Mononuclear cell (primary cell): ENCODE data around the gene TTLL12. TPM values are rescaled to one million over a fixed set of nuclear protein-coding genes. Genes with fewer than 3 reads are reported as not detected.

Source experiments
- H3K27me3 ChIP-seq: 2 replicates; pipeline ENCODE4 v1.6.0; 2011; ENCODE audit warnings: low read length, control low read depth; ENCODE audit not compliant: insufficient read depth
- H3K4me1 ChIP-seq: 2 replicates; pipeline ENCODE4 v1.5.1; 2011; ENCODE audit warnings: mild to moderate bottlenecking, low read length, control low read depth; ENCODE audit not compliant: insufficient read depth
- H3K4me3 ChIP-seq: 2 replicates; pipeline ENCODE4 v1.5.1; 2011; ENCODE audit warnings: mild to moderate bottlenecking, low read length, moderate library complexity
- H3K9me3 ChIP-seq: 2 replicates; pipeline ENCODE4 v1.5.1; 2011; ENCODE audit warnings: low read depth, mild to moderate bottlenecking, control low read depth, low read length
- total RNA-seq: library from RNA; depleted of rRNA; stranded (reverse); fragments of >200 nt; gene quantifications from one replicate; pipeline ENCODE4 v1.2.3, GENCODE V29; 2012

TTLL12 gene
- total RNA-seq, 1 donor: 4.3 TPM

DNA sequence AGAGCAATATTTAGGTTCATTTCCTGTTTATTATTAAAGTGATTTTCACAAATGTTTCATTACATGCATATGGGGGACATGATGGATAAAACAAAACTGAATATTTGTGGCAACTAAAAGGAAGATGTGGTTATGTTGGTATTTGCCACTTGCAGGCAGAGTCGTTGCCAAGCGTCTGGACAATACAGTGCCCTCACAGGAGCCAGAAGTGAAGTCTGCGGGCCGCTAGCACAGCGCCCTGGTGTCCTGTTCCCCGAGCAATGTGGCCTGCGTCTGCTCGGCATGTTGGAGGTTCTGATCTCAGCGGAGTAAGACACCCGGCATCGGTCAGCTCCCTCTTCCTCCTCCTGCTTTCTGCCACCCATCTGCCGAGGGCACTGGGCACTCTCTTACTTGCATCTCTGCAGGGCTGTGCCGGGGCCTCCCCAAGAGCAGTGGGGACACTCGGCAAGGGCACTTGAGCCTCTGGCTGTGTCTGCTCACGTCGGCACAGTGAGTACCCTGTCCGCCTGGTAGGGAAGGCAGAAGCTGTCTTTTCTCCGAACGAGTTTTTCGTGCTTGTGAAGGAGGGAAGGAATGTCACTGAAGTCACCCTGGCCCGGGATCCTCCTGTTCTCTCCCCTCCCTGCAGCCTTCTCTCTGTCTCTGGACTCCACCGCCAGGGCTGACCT lies 10.5 kb upstream of the TTLL12 start:
- H3K4me1 ChIP-seq: no peaks in the 10 kb centered on the region
- H3K27me3 ChIP-seq: no peaks in the 10 kb centered on the region
- H3K9me3 ChIP-seq: no peaks in the 10 kb centered on the region
- H3K4me3 ChIP-seq: no peak overlapping the region

DNA sequence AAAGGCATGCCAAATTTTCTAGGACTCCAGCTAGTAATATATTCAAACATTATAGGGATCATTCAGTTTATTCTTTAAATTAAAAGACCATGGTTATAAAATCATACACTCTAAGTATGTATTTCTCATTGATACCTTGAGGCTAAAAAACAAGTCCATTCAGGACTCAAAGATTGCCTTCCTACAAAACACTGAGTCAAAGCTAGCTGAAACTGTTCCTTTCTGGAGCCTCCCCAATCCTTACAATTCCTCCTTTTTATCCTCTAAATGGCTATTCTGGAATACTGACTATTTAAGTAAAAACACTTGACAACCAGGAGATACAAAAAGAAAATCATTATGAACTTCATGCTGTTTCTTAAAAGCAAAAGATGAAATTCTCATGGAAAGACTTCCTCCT lies 4.9 kb upstream of the TTLL12 start:
- H3K9me3 ChIP-seq: no peaks in the 10 kb centered on the region
- peaks cover 9% of the 10 kb centered on the region for H3K4me1 ChIP-seq
- no peaks in the 10 kb centered on the region for H3K27me3 ChIP-seq
- H3K4me3 ChIP-seq: no peak overlapping the region

- Histone ChIP-seq H3K4me1 (peaks cover 23% of the 10 kb centered on the region), H3K4me3 (no peak overlapping the region), H3K27me3 (no peaks in the 10 kb centered on the region), H3K9me3 (no peaks in the 10 kb centered on the region)
Measured at GRCh38 chr22:43188829-43189545, 2.1 kb upstream of the TTLL12 start.

- H3K4me1 ChIP-seq: peaks cover 23% of the 10 kb centered on the region
- peak overlapping the region; percentile 50 for H3K4me3 ChIP-seq
- no peaks in the 10 kb centered on the region for H3K27me3 ChIP-seq
- no peaks in the 10 kb centered on the region for H3K9me3 ChIP-seq
Measured at GRCh38 chr22:43187171-43188099, 501 bp upstream of the TTLL12 start.

DNA sequence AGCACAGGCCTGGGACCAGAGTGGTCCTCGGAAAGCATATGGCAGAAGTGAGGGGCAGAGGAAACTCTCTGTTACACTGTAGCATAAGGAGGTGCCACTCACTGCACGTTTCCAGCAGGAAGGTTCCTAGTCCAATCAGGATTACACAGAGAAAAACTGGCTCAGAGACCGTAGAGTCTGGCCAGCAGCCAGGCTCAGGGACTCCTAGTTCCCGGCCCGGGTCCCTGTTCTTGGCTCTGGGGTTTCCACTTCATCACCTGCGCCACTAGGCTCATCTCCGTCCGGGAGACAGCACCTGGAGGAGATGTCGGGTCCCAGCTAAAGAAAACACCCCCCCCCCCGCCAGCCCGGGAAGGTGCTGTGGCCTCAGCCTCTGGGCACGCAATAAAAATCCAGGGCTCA lies 1.1 kb downstream of the TTLL12 start:
- peaks cover 23% of the 10 kb centered on the region for H3K4me1 ChIP-seq
- H3K9me3 ChIP-seq: no peaks in the 10 kb centered on the region
- H3K27me3 ChIP-seq: no peaks in the 10 kb centered on the region
- H3K4me3 ChIP-seq: peak overlapping the region; percentile 51

DNA sequence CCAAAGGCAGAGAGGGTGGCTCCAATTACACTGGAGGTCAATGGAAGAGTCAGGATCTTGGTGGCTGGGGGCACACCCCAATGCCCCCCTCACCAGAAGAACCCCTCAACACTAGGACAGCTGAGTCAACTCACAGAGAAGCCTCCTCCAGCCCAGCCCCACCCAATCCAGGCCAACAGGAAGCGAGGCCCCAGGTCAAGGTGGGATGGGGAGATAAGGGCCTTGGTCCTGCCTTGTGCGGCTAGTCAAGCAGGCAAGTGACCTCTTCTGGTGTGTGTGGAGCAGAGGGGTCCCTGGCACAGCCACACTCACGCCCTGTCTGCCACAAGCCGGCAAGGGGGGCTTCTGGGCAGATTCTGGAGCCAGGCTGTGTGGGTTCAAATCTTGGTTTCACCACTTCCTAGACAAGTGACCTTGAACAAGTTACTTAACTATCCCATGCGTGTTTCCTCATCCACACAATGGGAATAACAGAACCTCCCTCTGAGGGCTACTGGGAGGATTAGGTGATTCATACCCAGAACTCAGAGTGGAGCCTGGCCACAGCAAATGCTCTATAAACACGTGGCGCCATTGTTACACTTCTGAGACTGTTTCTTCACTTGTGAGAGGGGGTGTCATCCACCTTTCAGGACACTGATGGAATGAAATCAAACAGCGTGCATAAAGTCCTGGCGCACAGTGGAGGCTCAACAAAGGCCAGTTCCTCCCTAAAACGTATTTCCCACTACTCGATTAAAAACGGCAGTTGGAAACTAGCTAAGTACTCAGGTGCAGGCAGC lies 3.2 kb downstream of the TTLL12 start:
- Histone ChIP-seq H3K9me3 (no peaks in the 10 kb centered on the region), H3K4me3 (no peak overlapping the region), H3K27me3 (no peaks in the 10 kb centered on the region)

GRCh38 chr22:43182726-43183125 lies 4.2 kb downstream of the TTLL12 start:
- no peaks in the 10 kb centered on the region for H3K27me3 ChIP-seq

More for the DNA sequence above, 3.2 kb downstream of the TTLL12 start:
- H3K4me1 ChIP-seq: peaks cover 23% of the 10 kb centered on the region

DNA sequence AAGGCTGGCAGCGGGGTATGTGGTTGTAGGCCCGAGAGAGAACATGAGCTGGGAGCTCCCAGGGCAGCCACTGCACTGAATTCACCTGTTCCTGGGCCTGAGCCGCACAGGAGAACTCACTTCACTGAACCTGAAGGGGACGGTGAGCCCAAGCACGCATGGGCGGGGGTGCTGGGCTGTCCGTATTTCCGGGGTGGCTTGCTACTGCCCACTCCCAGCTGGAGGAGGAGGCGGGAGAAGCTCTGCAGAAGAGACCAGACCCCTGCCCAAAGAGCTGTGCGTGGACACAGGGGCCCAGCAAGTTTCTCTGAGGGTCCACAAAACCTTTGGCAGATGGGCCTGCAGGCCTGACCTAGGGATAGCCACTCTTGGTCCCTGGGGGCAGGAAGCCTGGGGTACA lies 4.8 kb downstream of the TTLL12 start:
- Histone ChIP-seq H3K4me3 (no peak overlapping the region), H3K9me3 (no peaks in the 10 kb centered on the region), H3K27me3 (no peaks in the 10 kb centered on the region), H3K4me1 (peaks cover 14% of the 10 kb centered on the region)

More at GRCh38 chr22:43182726-43183125, 4.2 kb downstream of the TTLL12 start:
- Histone ChIP-seq H3K4me3 (no peak overlapping the region), H3K4me1 (peaks cover 15% of the 10 kb centered on the region), H3K9me3 (no peaks in the 10 kb centered on the region)

GRCh38 chr22:43181321-43182076 lies 5.4 kb downstream of the TTLL12 start:
- no peaks in the 10 kb centered on the region for H3K9me3 ChIP-seq
- H3K27me3 ChIP-seq: no peaks in the 10 kb centered on the region
- H3K4me3 ChIP-seq: no peak overlapping the region
- peaks cover 13% of the 10 kb centered on the region for H3K4me1 ChIP-seq

DNA sequence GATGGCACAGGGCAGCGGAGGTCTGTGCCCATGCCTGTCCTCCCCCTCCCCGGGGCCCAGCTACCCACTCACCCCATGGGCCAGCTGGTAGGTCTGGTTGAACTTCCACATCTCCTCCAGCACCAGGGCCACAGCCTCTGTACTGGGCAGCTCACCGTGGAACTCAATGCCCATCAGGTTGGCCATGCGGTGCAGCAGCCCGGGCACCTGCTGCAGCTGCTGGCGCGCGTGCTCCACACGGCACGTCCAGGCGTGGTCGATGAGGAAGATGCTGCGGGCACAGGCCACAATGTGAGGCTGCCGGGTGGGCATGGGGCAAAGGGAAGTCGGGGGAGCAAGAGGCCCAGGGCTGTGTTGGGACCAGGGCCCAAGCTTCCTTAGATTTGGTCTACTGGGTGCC lies 6.3 kb downstream of the TTLL12 start:
- Histone ChIP-seq H3K4me1 (peaks cover 5% of the 10 kb centered on the region), H3K9me3 (no peaks in the 10 kb centered on the region), H3K27me3 (no peaks in the 10 kb centered on the region), H3K4me3 (no peak overlapping the region)

DNA sequence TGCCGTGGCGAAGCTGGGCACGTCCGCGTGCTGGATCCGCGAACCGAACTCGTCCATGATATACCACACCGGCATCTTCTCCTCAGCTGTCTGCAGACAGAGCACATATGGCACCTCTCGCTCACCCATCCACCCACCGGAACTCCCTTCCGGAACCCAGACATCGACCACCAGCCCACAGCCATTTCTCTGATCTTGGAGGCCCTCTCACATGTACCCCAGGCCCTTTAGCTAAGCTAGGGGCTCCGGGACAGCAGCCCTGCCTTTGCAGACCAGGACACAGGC lies 7.1 kb downstream of the TTLL12 start:
- Histone ChIP-seq H3K27me3 (no peaks in the 10 kb centered on the region), H3K4me3 (no peak overlapping the region), H3K4me1 (no peaks in the 10 kb centered on the region), H3K9me3 (no peaks in the 10 kb centered on the region)

DNA sequence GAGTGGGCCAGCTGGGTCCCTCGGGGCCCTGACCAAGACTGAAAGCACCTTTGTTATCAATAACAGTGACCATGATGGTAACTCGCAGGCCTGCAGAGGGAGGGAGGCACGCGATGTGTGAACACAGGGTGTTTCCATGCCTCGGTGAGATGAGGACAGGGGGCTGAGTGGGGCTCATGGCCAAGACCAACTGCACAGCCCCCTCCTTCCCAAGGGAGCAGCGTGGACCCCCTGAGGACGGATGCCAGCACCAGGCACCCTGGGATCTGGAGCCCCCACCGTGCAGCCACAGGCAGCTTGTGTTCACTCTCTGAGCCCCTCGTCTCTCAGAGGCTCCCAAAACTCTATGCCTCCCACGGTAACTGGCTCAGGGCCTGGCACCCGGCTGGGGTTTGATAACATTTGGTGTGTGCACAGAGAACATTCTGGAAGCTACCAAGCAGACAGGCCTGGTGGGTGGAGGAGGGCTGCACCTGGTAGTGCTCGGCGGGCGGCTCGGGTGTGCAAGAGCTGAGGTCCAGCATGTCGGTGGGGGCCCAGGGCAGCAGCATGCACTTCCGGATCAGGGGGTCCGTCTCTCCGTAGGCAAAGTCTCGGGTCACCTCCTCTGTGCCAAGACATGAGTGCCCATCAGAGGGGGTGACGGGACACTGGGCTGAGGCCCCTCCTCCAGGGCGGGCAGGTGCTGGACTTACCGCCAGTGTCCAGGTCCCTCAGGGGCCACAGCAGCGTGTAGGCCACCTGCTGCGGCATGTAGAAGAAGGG lies 7.6 kb downstream of the TTLL12 start:
- H3K9me3 ChIP-seq: no peaks in the 10 kb centered on the region
- no peak overlapping the region for H3K4me3 ChIP-seq
- H3K27me3 ChIP-seq: no peaks in the 10 kb centered on the region
- H3K4me1 ChIP-seq: no peaks in the 10 kb centered on the region

DNA sequence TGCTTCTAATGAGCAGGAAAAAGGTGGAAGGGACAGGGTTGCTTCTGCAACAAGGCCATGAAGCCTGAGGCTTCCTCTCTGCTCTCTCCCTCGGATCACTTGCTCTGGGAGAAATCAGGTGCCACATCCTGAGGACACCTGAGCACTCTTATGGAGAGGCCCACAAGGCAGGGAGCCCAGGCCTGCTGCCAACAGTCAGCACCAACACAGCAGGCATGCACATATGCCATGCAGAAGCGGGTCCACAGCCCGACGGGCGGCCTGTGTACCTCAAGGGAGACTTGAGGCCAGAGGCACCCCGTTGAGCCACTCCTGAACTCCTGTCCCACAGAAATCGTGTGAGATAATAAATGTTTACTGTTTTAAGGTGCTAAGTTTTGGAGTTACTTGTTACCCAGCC lies 9.5 kb downstream of the TTLL12 start:
- Histone ChIP-seq H3K27me3 (no peaks in the 10 kb centered on the region), H3K9me3 (no peaks in the 10 kb centered on the region), H3K4me3 (no peak overlapping the region), H3K4me1 (no peaks in the 10 kb centered on the region)
